DOHH2 (cell line): ENCODE measurements around the gene NES.

Experiments
- H3F3A ChIP-seq: fragments of 200-600 bp; sonication (generic), shearing (Covaris generic); 2 replicates; pipeline ENCODE4 v1.6.0; 2016; ENCODE audit warnings: antibody characterized with exemption, mild to moderate bottlenecking; ENCODE audit not compliant: control insufficient read depth, insufficient read depth
- H3K27ac ChIP-seq: fragments of 200-600 bp; sonication (generic); 2 replicates; pipeline ENCODE4 v1.5.1; 2014; ENCODE audit warnings: low read depth, mild to moderate bottlenecking, low read length, moderate library complexity
- H3K27me3 ChIP-seq: fragments of 200-600 bp; sonication (generic); 2 replicates; pipeline ENCODE4 v1.6.1; 2014; ENCODE audit warnings: mild to moderate bottlenecking, low read length, mixed read lengths; ENCODE audit not compliant: control insufficient read depth
- H3K36me3 ChIP-seq: fragments of 200-600 bp; sonication (generic); 2 replicates; pipeline ENCODE4 v1.6.1; 2014; ENCODE audit warnings: mild to moderate bottlenecking, low read length, moderate library complexity, mixed read lengths; ENCODE audit not compliant: control insufficient read depth
- H3K4me1 ChIP-seq: fragments of 200-600 bp; sonication (generic); 2 replicates; pipeline ENCODE4 v1.6.1; 2014; ENCODE audit warnings: mild to moderate bottlenecking, low read length, mixed read lengths; ENCODE audit not compliant: control insufficient read depth
- H3K4me2 ChIP-seq: fragments of 200-600 bp; sonication (generic); 2 replicates; pipeline ENCODE4 v1.6.0; 2014; ENCODE audit warnings: mild to moderate bottlenecking, low read length, moderate library complexity
- H3K4me3 ChIP-seq: fragments of 200-600 bp; sonication (generic); 2 replicates; pipeline ENCODE4 v1.5.1; 2014; ENCODE audit warnings: mild to moderate bottlenecking, low read length, mixed read lengths
- H3K79me2 ChIP-seq: fragments of 200-600 bp; sonication (generic); 2 replicates; pipeline ENCODE4 v1.6.1; 2014; ENCODE audit warnings: mild to moderate bottlenecking, low read length, mixed read lengths; ENCODE audit not compliant: control insufficient read depth
- H3K9me2 ChIP-seq: fragments of 200-600 bp; sonication (generic); replicated peaks from 2 replicates; pipeline ENCODE4 v1.6.1; 2014; ENCODE audit warnings: mild to moderate bottlenecking, low read length, mixed read lengths; ENCODE audit not compliant: control insufficient read depth
- H3K9me3 ChIP-seq: fragments of 200-600 bp; sonication (generic); 2 replicates; pipeline ENCODE4 v1.6.1; 2014; ENCODE audit warnings: antibody characterized with exemption, low read length, mixed read lengths; ENCODE audit not compliant: control insufficient read depth, insufficient read depth
- H4K20me1 ChIP-seq: fragments of 200-600 bp; sonication (generic); 2 replicates; pipeline ENCODE4 v1.6.0; 2014; ENCODE audit warnings: low read depth, mild to moderate bottlenecking, antibody characterized with exemption, low read length, moderate library complexity; ENCODE audit not compliant: control insufficient read depth, insufficient read depth
- EZH2phosphoT487 ChIP-seq: fragments of 200-600 bp; sonication (generic); IDR thresholded peaks from 2 replicates; pipeline ENCODE4 v1.6.1; 2017; ENCODE audit warnings: borderline replicate concordance, mild to moderate bottlenecking, antibody characterized with exemption, low read length, moderate library complexity, mixed read lengths
- TF ChIP-seq, protein P1 (sequence below): fragments of 200-600 bp; sonication (generic); IDR thresholded peaks from one replicate; pipeline ENCODE4 v1.5.1; 2014; ENCODE audit warnings: antibody characterized with exemption, mild to moderate bottlenecking, low read depth, low read length; ENCODE audit not compliant: poor library complexity, severe bottlenecking

The NES gene

DNA sequence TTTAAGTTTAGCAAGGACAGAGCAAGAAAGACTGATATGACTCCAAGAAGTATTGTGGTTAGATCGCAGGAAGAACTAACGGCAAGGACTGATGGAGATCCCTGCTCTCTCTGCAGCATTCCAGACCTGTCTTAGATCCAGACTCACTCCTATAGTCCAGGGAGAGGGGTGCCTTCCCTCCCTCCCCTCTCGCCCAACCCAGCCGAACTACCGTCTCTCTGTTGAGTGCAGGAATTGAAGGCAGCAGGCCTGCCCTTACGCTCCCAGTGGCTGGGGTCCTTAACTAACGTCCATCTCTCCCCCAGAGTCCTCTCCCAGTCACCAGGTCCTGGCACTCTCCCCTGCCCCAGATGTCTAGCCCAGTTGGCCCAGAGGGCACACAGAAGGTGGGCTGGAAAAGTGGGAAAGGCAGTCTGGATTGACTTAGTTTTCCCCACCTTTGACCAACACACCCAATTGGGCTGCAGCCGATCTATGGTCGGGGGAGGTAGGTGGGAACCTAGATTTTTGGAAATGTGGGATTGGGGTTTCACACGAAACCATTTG is 27.0 kb upstream of the NES start:
- Histone ChIP-seq H3K4me2 (no peak overlapping the region), H3K9me2 (no peaks in the 10 kb centered on the region), H3K4me3 (no peak overlapping the region), H3K27me3 (peaks cover 61% of the 10 kb centered on the region), H4K20me1 (no peaks in the 10 kb centered on the region), H3K9me3 (no peaks in the 10 kb centered on the region), H3K4me1 (peaks cover 20% of the 10 kb centered on the region), H3F3A (no peaks in the 10 kb centered on the region), H3K36me3 (no peaks in the 10 kb centered on the region), H3K79me2 (no peaks in the 10 kb centered on the region), H3K27ac (no peak overlapping the region)
- TF ChIP-seq, protein P1, sequence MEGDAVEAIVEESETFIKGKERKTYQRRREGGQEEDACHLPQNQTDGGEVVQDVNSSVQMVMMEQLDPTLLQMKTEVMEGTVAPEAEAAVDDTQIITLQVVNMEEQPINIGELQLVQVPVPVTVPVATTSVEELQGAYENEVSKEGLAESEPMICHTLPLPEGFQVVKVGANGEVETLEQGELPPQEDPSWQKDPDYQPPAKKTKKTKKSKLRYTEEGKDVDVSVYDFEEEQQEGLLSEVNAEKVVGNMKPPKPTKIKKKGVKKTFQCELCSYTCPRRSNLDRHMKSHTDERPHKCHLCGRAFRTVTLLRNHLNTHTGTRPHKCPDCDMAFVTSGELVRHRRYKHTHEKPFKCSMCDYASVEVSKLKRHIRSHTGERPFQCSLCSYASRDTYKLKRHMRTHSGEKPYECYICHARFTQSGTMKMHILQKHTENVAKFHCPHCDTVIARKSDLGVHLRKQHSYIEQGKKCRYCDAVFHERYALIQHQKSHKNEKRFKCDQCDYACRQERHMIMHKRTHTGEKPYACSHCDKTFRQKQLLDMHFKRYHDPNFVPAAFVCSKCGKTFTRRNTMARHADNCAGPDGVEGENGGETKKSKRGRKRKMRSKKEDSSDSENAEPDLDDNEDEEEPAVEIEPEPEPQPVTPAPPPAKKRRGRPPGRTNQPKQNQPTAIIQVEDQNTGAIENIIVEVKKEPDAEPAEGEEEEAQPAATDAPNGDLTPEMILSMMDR, result no peak
- no peak for TF ChIP-seq EZH2phosphoT487

DNA sequence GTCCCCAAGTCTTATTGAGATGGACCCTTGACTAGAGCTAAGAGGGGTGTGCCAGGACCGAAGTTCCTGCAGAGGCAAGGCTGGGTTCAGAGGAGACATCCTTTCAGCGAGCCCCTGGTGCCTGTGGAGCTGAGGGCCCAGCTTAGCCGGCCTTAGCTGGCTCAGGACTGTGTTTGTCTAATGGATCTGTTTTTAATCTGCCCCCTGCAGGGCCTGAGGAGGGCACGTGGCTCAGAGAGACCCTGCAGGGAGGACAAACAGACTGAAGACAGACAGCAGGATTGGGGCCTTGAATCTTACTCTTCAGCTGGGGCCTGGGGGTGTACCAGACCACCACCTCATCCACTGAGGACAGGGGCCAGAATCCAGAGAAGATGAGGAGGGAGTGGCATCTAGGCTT is 26.5 kb upstream of the NES start:
- no peaks in the 10 kb centered on the region for H3K36me3 ChIP-seq
- H3F3A ChIP-seq, result no peaks in the 10 kb centered on the region
- no peaks in the 10 kb centered on the region for H3K9me3 ChIP-seq
- no peaks in the 10 kb centered on the region for H3K79me2 ChIP-seq
- no peaks in the 10 kb centered on the region for H4K20me1 ChIP-seq
- no peaks in the 10 kb centered on the region for H3K9me2 ChIP-seq
- H3K4me3 ChIP-seq, result no peak overlapping the region
- 0 out of 2 replicates have a peak, but pooled peaks have one; percentile 26 for TF ChIP-seq EZH2phosphoT487
- TF ChIP-seq, protein P1, result peak; percentile 13
- H3K27me3 ChIP-seq, result peaks cover 64% of the 10 kb centered on the region
- H3K4me2 ChIP-seq, result no peak overlapping the region
- H3K4me1 ChIP-seq, result peaks cover 20% of the 10 kb centered on the region
- no peak overlapping the region for H3K27ac ChIP-seq

DNA sequence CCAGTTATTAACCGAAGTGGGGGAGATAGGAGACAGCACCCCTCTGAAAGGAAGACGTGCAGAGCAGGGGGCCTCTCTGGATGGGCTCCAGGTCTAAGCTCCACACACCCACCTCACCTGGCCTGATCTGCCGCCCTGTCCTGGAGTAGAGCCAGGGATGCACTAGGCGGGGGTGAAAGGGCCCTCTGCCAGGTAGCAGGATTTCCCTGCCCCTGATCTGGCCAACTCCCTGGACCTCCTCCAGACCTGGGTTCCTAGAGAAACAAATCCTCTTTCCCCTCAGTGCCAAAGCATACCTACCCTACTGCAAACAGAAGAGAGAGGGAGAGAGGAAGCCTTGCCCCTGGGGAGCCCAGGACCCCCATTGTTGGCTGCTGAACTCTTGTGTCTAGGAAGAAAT is 26.1 kb upstream of the NES start:
- peaks cover 20% of the 10 kb centered on the region for H3K4me1 ChIP-seq
- no peaks in the 10 kb centered on the region for H3F3A ChIP-seq
- H3K4me2 ChIP-seq, result no peak overlapping the region
- TF ChIP-seq EZH2phosphoT487, result no peak
- TF ChIP-seq, protein P1, result no peak
- H4K20me1 ChIP-seq, result no peaks in the 10 kb centered on the region
- no peaks in the 10 kb centered on the region for H3K36me3 ChIP-seq
- H3K4me3 ChIP-seq, result no peak overlapping the region
- no peaks in the 10 kb centered on the region for H3K79me2 ChIP-seq
- no peaks in the 10 kb centered on the region for H3K9me2 ChIP-seq
- H3K9me3 ChIP-seq, result no peaks in the 10 kb centered on the region
- H3K27ac ChIP-seq, result no peak overlapping the region
- H3K27me3 ChIP-seq, result peaks cover 65% of the 10 kb centered on the region
